A673 (cell line): ENCODE results near the gene ANKRD40CL. TPM values are rescaled to one million over a fixed set of nuclear protein-coding genes. Genes with fewer than 3 reads are reported as not detected.

Experiments
- BruUV-seq: library from RNA; stranded (reverse); fragments of 400-500 nt; replicated peaks from 2 replicates; lab custom pipeline; 2021; lab: Mats Ljungman, UMichigan
- CTCF ChIA-PET: fragments of 300-600 bp; sonication (Branson Sonifier 250); formaldehyde crosslinking; loops from one replicate; lab custom pipeline; 2022; ENCODE audit warnings: antibody characterized with exemption; lab: Charles Lee
- POLR2A ChIA-PET: fragments of 300-600 bp; sonication (Branson Sonifier 250); formaldehyde crosslinking; loops from one replicate; lab custom pipeline; 2022; ENCODE audit warnings: antibody characterized with exemption; ENCODE audit not compliant: low non-redundant PET; lab: Charles Lee
- DNase-seq: peaks from one replicate; pipeline ENCODE4 v3.0.0-alpha.2; 2015; ENCODE audit warnings: low spot score
- H3K27ac ChIP-seq: fragments of 200-600 bp; sonication (generic); 2 replicates; pipeline ENCODE4 v1.5.1; 2016; ENCODE audit warnings: mixed run types, low read depth, mild to moderate bottlenecking, mixed read lengths, antibody characterized with exemption, low read length; ENCODE audit not compliant: poor library complexity, severe bottlenecking
- H3K27me3 ChIP-seq: fragments of 200-600 bp; sonication (generic); replicated peaks from 2 replicates; pipeline ENCODE4 v1.6.1; 2017; ENCODE audit warnings: mixed run types, low read depth, mild to moderate bottlenecking, mixed read lengths, antibody characterized with exemption, low read length; ENCODE audit not compliant: insufficient read depth, poor library complexity
- H3K36me3 ChIP-seq: fragments of 200-600 bp; sonication (generic); 2 replicates; pipeline ENCODE4 v1.6.1; 2016; ENCODE audit warnings: mixed run types, mild to moderate bottlenecking, mixed read lengths, antibody characterized with exemption, low read length; ENCODE audit not compliant: insufficient read depth, poor library complexity, severe bottlenecking
- H3K4me1 ChIP-seq: fragments of 200-600 bp; sonication (generic); 2 replicates; pipeline ENCODE4 v1.6.1; 2017; ENCODE audit warnings: mixed run types, mild to moderate bottlenecking, mixed read lengths, antibody characterized with exemption, low read length; ENCODE audit not compliant: insufficient read depth, poor library complexity, severe bottlenecking
- H3K4me3 ChIP-seq: fragments of 200-600 bp; sonication (generic); 2 replicates; pipeline ENCODE4 v1.5.1; 2016; ENCODE audit warnings: low read depth, mixed run types, mild to moderate bottlenecking, mixed read lengths, low read length; ENCODE audit not compliant: poor library complexity, severe bottlenecking
- H3K9me3 ChIP-seq: fragments of 200-600 bp; sonication (generic); 2 replicates; pipeline ENCODE4 v1.6.1; 2016; ENCODE audit warnings: mixed run types, low read depth, mild to moderate bottlenecking, mixed read lengths, antibody characterized with exemption, low read length; ENCODE audit not compliant: poor library complexity, severe bottlenecking
- CTCF ChIP-seq: fragments of 300-800, 200-600 bp; sonication (generic); conservative IDR thresholded peaks from 2 replicates; pipeline ENCODE4 v1.5.1; 2017; ENCODE audit warnings: low read depth, mild to moderate bottlenecking, antibody characterized with exemption, low read length, moderate library complexity, mixed read lengths
- EZH2 ChIP-seq: fragments of 200-600 bp; sonication (generic); IDR thresholded peaks from 2 replicates; pipeline ENCODE4 v1.6.1; 2017; ENCODE audit warnings: borderline replicate concordance, low read depth, mild to moderate bottlenecking, mixed read lengths, antibody characterized with exemption, low read length; ENCODE audit not compliant: poor library complexity, severe bottlenecking
- intact Hi-C: fragments of 100-400 bp; cut with micrococcal nuclease; formaldehyde crosslinking; loops from one replicate; pipeline ENCODE4 v1.10.0; 2022; ENCODE audit not compliant: unreplicated experiment
- total RNA-seq: library from RNA; stranded (reverse); gene quantifications from 2 replicates; pipeline ENCODE4 v1.2.3, GENCODE V29; 2021

ANKRD40CL gene
- total RNA-seq, 1 experiment from 2014 or later, result not detected

- Histone ChIP-seq H3K27ac (no peak overlapping the region), H3K9me3 (no peaks in the 10 kb centered on the region), H3K4me1 (peaks cover 3% of the 10 kb centered on the region), H3K36me3 (peaks cover 30% of the 10 kb centered on the region), H3K4me3 (no peak overlapping the region), H3K27me3 (no peaks in the 10 kb centered on the region)
- no TSS peak for BruUV-seq
- DNase-seq, result no peak
- POLR2A ChIA-PET, result interaction anchor here (0.7 kb wide), 1 partner anchor 107 kb away, joined by 3 read pairs; no protein-coding TSS in a partner anchor
- CTCF ChIA-PET, result no interaction called here
- intact Hi-C loops, result no loop called here
- TF ChIP-seq EZH2 (no peak), CTCF (no peak)
Observed at GRCh38 chr17:50735287-50735686, 32.0 kb downstream of the ANKRD40CL start.

GRCh38 chr17:50731575-50732460 is 35.5 kb downstream of the ANKRD40CL start:
- ChIA-PET POLR2A (no interaction called here), CTCF (no interaction called here)
- no peaks in the 10 kb centered on the region for H3K27me3 ChIP-seq
- H3K4me3 ChIP-seq, result no peak overlapping the region
- BruUV-seq, result no TSS peak
- DNase-seq, result no peak
- intact Hi-C loops, result no loop called here
- TF ChIP-seq CTCF (no peak), EZH2 (no peak)
- no peak overlapping the region for H3K27ac ChIP-seq
- H3K9me3 ChIP-seq, result no peaks in the 10 kb centered on the region
- peaks cover 2% of the 10 kb centered on the region for H3K36me3 ChIP-seq
- no peaks in the 10 kb centered on the region for H3K4me1 ChIP-seq

GRCh38 chr17:50728881-50729765 is 38.2 kb downstream of the ANKRD40CL start:
- no peak for DNase-seq
- H3K4me1 ChIP-seq, result no peaks in the 10 kb centered on the region
- CTCF ChIA-PET, result no interaction called here
- TF ChIP-seq EZH2, result no peak
- no peak for TF ChIP-seq CTCF
- H3K36me3 ChIP-seq, result no peaks in the 10 kb centered on the region
- H3K4me3 ChIP-seq, result no peak overlapping the region
- intact Hi-C loops, result no loop called here
- no peaks in the 10 kb centered on the region for H3K27me3 ChIP-seq
- no peak overlapping the region for H3K27ac ChIP-seq
- H3K9me3 ChIP-seq, result no peaks in the 10 kb centered on the region
- POLR2A ChIA-PET, result no interaction called here
- BruUV-seq, result no TSS peak
